ENCODE results near the gene IZUMO4. TPM values are rescaled to one million over a fixed set of nuclear protein-coding genes. Genes with fewer than 3 reads are reported as not detected.

Gene IZUMO4
- total RNA-seq, 1 donor from 2014 or later: 6.8 TPM

GRCh38 chr19:2048959-2049740 lies 47.6 kb upstream of the IZUMO4 start:
- no peak for TF ChIP-seq CTCF (IDR thresholded peaks at IDR 0.05)

GRCh38 chr19:2049741-2050348 lies 46.9 kb upstream of the IZUMO4 start:
- ATAC-seq (peak; percentile 76), DNase-seq (peak; percentile 94)
- intact Hi-C loops (cut with DNase I): no loop called here
- H3K4me1 ChIP-seq: peaks cover 73% of the 10 kb centered on the region
- peaks cover 43% of the 10 kb centered on the region for H3K36me3 ChIP-seq
- peak overlapping the region; percentile 95 for H3K27ac ChIP-seq
- no peaks in the 10 kb centered on the region for H3K27me3 ChIP-seq
- H3K4me3 ChIP-seq: peak overlapping the region; percentile 97
- no peak for TF ChIP-seq CTCF (IDR thresholded peaks at IDR 0.05)
- no peaks in the 10 kb centered on the region for H3K9me3 ChIP-seq

More at GRCh38 chr19:2048959-2049740, 47.6 kb upstream of the IZUMO4 start:
- peak overlapping the region; percentile 97 for H3K4me3 ChIP-seq
- ATAC-seq (peak; percentile 2), DNase-seq (peak; percentile 77)
- peaks cover 73% of the 10 kb centered on the region for H3K4me1 ChIP-seq
- H3K27me3 ChIP-seq: no peaks in the 10 kb centered on the region
- peak overlapping the region; percentile 95 for H3K27ac ChIP-seq
- peaks cover 49% of the 10 kb centered on the region for H3K36me3 ChIP-seq
- intact Hi-C loops (cut with DNase I): no loop called here
- H3K9me3 ChIP-seq: no peaks in the 10 kb centered on the region

- Histone ChIP-seq H3K27me3 (no peaks in the 10 kb centered on the region), H3K4me3 (peak overlapping the region; percentile 97), H3K9me3 (no peaks in the 10 kb centered on the region), H3K4me1 (peaks cover 71% of the 10 kb centered on the region), H3K36me3 (peaks cover 37% of the 10 kb centered on the region), H3K27ac (peak overlapping the region; percentile 95)
- DNase-seq (no peak), ATAC-seq (peak; percentile 0)
- TF ChIP-seq CTCF (IDR thresholded peaks at IDR 0.05): no peak
- intact Hi-C loops (cut with DNase I): no loop called here
Observed at GRCh38 chr19:2050349-2050990, 46.2 kb upstream of the IZUMO4 start.

- Histone ChIP-seq H3K27ac (peak within 1 kb of the TSS; percentile 95), H3K27me3 (no peaks in the 10 kb centered on the region), H3K9me3 (no peaks in the 10 kb centered on the region), H3K4me1 (peaks cover 71% of the 10 kb centered on the region), H3K4me3 (peak within 1 kb of the TSS; percentile 97), H3K36me3 (peaks cover 30% of the 10 kb centered on the region)
- TF ChIP-seq CTCF (IDR thresholded peaks at IDR 0.05): peak; percentile 47
- peak; percentile 96 for DNase-seq
- intact Hi-C loops (cut with DNase I): no loop called here
- ATAC-seq: peak; percentile 80
Observed at GRCh38 chr19:2050991-2051772, 45.5 kb upstream of the IZUMO4 start, which contains the start of gene MKNK2. Gene MKNK2, minus strand, starts transcription at chr19:2051244. Its CDS starts 393 bp downstream, at chr19:2050851.
